Upper lobe of left lung (tissue), 4 donors: ENCODE results near the gene ATG9B.

Source experiments
- CTCF ChIP-seq, 6 experiments: fragments of 450-650 bp in 4 of 6; fragments of 200-600 bp in 2 of 6; sonication (generic) in 2 of 6; IDR thresholded peaks; one replicate each; pipeline ENCODE4 v1.5.1; 2016 to 2019; ENCODE audit warnings: antibody characterized with exemption in 6 of 6
- EP300 ChIP-seq, 4 donors: sonication (generic); formaldehyde crosslinking; IDR thresholded peaks; one replicate each; pipeline ENCODE4 v1.5.1; 2017; ENCODE audit warnings: antibody characterized with exemption in 4 of 4, control low read depth in 2 of 4
- POLR2A ChIP-seq, 4 donors: fragments of 450-650 bp; IDR thresholded peaks; one replicate each; pipeline ENCODE4 v1.5.1; 2016 to 2017; ENCODE audit warnings: antibody characterized with exemption in 4 of 4, mild to moderate bottlenecking in 2 of 4
- POLR2AphosphoS5 ChIP-seq, 2 donors: sonication (generic); formaldehyde crosslinking; IDR thresholded peaks; one replicate each; pipeline ENCODE4 v1.5.1; 2017; ENCODE audit warnings: antibody characterized with exemption in 2 of 2

GRCh38 chr7:150976529-150977381 is 47.5 kb downstream of the ATG9B start:
- TF ChIP-seq CTCF (IDR thresholded peaks at IDR 0.05) (no peak), POLR2AphosphoS5 (IDR thresholded peaks at IDR 0.05) (peak in 1 of 2 donors; percentile 52), POLR2A (IDR thresholded peaks at IDR 0.05) (no peak), EP300 (IDR thresholded peaks at IDR 0.05) (no peak)
